NCI-H2081 (cell line): Measurements from ENCODE around the gene DHPS.
"Not testable (repeated sequence)": the region's sequence is repeated elsewhere in the genome, so short reads cannot be mapped to it uniquely, and the experiment has no call there.

Source experiments
- DNase-seq, 2 experiments: peaks; one replicate each; lab custom pipeline; 2025; lab: John Stamatoyannopoulos, UW

DHPS gene

DNA sequence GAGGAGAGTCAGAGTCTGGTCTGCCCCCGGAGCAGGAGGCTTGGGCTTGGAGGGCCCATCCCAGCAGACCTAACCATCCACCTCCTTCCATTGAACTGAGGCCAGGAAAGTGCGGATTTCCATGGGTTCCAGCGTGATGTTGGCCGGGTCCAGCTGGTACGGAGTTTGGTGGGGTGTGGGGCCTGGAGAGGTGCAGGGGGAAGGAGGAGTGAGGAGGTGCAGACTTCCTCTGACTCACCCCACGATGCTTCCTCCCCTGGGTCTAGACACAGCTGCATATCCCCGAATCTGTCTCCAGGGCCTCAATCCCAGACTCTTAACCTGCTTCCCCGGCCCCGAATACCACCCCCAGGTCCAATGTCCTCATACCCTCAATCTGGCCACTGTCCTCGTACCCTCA lies 35.1 kb downstream of the DHPS start:
- no peak for DNase-seq

DNA sequence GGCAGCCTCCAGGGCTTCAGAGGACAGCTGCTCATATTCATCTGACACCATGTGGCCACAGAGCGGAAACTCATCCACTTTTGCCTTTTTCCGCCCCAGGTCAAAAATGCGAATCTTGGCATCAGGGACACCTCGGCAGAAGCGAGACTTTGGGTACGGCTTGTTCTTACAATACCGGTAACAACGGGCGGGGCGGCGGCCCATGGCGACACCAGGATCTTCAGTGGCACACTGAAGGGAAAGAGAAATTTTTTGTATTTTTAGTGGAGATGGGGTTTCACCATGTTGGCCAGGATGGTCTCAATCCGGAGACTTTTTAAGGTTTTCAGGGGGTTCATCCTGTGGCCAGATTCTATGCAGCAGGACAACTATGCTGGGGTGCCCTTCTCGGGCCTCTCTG lies 38.0 kb downstream of the DHPS start:
- not testable (repeated sequence) for DNase-seq

DNA sequence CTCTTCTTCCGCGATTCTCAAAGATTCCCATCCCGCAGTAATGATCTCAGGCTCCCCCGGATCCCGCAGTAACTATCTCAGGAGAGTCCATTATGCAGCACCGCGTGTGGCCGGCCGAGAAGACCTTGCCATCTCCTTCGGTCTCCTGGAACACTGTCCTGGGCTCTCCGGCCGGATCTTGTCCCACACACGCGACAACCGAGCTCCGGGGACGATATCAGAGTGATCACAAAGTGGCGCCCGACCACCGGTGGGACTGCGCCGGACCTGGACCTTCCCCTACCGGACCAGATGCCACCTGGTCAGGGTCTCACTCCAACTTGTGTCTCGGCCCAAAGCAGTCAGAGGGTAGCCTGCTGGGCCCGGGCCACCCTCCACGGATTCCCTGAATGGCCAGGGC lies 39.2 kb downstream of the DHPS start:
- no peak for DNase-seq

DNA sequence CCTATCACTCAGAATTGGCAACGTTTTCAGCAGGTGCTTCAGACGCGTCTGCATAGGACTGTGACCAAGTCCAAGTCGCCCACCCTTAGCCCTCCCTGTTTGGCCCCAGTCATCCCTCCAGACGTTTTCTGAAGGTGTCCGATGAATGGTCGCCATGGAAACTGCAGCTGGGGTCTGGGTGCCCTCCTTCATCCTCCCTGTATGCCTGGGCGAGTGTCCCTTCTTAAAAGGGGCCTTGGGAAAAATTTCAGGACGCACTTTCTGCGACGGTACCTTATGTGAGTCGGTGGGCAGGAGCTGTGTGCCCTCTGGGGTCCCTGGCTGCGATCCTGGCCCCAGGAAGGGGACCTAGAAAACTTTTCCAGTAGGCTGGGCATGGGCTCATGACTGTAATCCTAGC lies 40.2 kb downstream of the DHPS start:
- no peak for DNase-seq

DNA sequence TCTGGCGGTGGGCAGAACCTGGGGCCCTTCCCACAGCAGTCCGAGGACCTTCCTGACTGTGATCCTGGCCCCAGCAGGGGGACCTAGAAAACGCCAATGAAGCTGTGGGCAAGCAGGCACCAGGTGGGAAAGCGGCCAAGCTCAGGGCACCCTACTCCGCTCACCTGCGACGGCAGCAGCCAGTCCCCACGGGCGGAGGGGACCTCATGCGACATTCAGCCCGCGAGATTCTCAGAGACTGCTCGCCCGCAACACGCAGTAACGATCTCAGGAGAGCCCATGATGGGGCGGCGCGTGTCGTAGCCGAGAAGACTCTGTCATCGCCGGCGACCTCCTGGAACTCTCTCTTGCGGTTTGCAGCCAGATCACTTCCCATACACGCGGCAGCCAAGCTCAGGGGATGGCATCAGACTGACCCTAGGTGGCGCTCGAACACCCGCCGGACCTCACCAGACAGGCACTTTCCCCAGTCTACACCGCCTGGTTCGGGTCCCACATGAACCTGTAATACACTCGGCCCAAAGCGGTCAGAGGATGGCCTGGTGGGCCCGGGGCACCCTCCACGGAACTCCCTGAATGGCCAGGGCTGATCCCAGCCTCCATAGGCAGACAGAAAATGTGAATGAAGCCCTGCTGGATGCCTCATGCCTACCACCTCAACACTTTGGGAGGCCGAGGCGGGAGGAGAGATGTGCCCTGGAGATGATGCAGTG lies 41.6 kb downstream of the DHPS start:
- peak; percentile 72 to 74 for DNase-seq

DNA sequence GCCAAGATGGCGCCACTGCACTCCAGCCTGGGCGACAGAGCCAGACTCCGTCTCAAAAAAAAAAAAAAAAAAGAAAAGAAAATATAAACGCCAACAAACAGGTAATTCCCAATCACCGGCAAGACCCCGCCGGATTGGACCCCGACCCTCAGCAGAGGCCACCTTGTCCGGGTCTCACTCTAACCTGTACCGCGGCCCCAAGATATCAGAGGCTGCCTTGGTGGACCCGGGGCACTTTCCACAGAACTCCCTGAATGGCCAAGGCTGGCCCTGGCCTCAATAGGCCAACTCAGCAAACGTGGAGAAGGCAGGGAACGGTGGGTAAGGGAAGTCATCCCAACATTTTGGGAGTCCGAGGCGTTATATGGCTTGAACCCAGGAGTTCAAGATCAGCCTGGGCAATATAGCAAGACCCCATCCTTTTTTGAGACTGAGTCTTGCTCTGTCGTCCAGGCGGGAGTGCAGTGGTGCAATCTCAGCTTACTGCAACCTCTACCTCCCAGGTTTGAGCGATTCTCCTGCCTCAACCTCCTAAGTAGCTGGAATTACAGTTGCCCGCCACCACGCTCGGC lies 43.0 kb downstream of the DHPS start:
- DNase-seq = no peak

DNA sequence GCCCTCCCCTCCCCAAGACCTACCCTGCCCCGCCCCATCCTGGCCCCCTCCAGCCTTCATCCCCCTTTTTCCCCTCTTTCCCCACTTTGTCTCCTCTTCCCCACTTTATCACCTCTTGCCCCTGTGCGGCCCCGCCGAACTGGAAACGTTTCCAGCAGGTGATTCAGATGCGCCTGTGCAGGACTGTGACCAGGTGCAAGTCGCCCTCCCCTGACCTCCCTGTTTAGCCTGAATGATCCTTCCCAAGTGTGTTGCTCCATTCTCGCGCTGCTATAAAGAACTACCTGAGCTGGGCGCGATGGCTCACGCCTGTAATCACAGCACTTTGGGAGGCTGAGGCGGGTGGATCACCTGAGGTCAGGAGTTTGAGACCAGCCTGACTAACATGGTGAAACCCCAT lies 45.0 kb downstream of the DHPS start:
- DNase-seq = no peak

DNA sequence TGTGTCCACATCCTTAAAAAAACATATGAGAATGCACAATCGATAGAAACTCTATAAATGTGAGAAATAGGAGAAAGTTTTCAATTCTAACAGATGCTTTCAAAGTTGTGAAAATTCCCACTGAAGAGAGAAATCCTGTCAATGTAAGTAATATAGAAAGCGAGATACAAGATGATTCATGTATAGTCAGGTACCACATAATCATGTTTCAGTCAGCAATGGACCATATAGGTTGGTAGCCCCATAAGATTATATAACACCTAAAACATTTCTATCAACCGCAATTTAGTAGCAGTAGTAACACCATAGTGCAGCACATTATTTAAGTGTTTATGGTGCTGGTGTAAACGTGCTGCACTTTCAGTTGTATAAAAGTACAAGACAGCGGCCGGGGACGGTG lies 52.5 kb downstream of the DHPS start:
- no peak for DNase-seq

DNA sequence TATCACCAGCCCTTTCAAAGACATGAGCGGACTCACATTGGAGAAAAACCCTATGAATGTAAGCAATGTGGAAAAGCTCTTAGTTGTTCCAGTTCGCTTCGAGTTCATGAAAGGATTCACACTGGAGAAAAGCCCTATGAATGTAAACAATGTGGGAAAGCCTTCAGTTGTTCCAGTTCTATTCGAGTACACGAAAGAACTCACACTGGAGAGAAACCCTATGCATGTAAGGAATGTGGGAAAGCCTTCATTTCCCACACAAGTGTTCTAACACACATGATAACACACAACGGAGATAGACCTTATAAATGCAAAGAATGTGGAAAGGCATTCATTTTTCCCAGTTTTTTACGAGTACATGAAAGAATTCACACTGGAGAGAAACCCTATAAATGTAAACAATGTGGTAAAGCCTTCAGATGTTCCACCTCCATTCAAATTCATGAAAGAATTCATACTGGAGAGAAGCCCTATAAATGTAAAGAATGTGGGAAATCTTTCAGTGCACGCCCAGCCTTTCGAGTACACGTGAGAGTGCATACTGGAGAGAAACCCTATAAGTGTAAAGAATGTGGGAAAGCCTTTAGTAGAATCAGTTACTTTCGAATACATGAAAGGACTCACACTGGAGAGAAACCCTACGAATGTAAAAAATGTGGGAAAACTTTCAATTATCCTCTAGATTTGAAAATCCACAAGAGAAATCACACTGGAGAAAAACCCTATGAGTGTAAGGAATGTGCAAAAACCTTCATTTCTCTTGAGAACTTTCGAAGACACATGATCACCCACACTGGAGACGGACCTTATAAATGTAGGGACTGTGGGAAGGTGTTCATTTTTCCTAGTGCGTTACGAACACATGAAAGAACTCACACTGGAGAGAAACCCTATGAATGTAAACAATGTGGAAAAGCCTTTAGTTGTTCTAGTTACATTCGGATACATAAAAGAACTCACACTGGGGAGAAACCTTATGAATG lies 53.3 kb downstream of the DHPS start:
- no peak for DNase-seq

DNA sequence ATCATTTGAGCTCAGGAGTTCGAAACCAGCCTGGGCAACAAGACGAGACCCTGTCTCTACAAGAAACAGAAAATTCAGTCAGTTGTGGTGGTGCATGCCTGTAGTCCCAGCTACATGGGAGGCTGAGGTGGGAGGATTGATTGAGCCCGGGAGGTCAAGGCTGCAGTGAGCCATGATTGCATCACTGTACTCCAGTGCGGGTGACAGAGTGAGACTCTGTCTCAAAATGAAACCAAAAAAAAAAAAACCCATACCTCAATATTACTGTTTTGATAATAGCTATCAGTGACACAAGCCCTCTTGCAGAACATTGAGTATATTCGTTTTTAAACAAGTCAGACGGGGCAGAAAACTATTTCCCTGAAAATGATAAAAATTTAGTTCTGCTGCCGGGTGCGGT lies 54.7 kb downstream of the DHPS start:
- DNase-seq = no peak
